HG03025 (cell line): Measurements from ENCODE around the gene LSM4.

Experiments
- ATAC-seq: cut with Tn5 transposase; IDR thresholded peaks from one replicate; pipeline ENCODE4 v1.9.1; 2021; ENCODE audit warnings: mild to moderate bottlenecking, moderate library complexity; ENCODE audit not compliant: unreplicated experiment, low FRiP score

LSM4 gene

DNA sequence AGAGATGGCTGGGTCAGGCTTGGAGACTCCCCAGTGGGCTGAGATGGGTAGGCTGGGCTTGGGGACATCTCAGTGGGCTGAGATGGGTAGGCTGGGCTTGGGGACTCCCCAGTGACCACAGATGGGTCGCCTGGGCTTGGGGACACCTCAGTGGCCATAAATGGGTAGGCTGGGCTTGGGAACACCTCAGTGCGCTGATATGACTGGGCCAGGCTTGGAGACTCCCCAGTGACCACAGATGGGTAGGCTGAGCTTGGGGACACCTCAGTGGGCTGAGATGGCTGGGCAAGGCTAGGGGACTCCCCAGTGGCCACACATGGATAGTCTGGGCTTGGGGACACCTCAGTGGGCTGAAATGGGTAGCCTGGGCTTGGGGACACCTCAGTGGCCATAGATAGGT, 61.4 kb downstream of the LSM4 start:
- ATAC-seq, result no peak

DNA sequence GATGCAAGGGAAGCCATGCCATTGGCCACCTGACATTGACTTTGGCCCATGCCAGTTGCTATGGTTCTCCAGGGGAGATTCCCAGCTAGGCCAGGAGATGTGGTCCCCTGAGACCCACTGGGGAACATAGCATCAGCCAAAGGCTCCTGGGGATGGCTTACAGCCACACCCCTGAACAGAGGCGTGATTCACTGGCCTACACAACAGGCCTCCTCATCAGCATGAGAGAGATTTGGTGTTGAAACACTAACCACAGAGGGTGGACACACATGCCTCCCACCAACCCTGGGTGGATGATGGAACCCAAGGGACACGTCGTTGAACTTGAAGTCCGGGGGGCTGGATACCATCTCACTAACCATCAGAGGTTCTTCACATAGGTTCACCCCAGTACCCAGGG, 63.0 kb downstream of the LSM4 start:
- no peak for ATAC-seq

DNA sequence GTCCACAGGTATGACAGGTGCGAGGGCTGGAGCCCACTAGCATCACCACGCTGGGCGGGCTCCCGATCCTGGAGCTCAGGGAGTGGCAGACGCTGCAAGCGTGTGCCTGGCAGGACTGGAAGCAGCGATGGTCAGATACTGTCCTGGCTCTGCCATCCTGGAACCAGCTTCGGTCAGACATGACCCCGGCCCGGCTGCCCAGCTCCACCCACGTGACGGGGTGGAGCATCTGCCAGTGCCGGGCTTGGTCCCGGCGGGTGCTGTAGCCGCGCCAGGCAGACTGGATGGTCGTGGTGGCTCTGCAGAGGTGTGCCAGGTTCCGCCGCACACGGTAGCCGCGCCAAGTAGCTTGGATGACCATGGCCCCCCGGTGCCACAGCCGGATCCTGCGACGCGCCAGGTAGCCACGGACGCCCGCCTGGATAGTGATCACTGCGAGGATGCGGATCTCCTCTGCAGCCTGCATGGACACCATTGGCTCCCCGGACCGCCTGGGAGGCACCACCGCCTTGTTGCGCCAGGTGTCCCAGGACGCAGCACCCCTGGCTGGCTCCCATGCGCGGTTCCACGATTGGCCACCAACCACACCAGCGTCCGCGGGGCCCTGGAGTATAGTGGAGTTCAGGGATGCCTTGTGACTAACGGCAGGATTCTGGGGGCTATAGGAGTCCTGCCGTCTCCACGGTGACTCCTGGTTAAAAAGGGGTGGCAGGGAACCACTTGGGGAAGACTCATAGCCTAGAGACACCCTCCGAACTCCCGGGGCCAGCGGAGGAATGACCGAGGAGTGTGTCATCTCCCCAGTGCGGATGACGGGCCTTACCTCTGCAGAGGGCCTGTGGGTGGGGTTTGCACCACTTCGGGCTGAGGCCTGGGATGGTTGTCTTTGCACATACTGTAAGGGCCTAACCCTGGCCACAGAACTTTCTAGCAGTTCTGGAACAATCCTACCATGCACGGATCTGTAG, 65.1 kb downstream of the LSM4 start:
- no peak for ATAC-seq
